IMR-90 (cell line): Measurements from ENCODE around the gene DTX1. TPM values are rescaled to one million over a fixed set of nuclear protein-coding genes. Genes with fewer than 3 reads are reported as not detected.

Source experiments
- ATAC-seq: fragments of 200-7000 bp; cut with Tn5 transposase; 2 replicates; pipeline ENCODE4 v1.9.1; 2020; ENCODE audit warnings: low read depth, mild to moderate bottlenecking, moderate library complexity
- BruUV-seq: library from RNA; stranded (reverse); fragments of 400-500 nt; replicated peaks from 2 replicates; lab custom pipeline; 2021; lab: Mats Ljungman, UMichigan
- CTCF ChIA-PET: fragments of 300-600 bp; formaldehyde crosslinking; extraction: SDS; loops from one replicate; lab custom pipeline; 2021; ENCODE audit warnings: antibody characterized with exemption; lab: Yijun Ruan, JAX
- POLR2A ChIA-PET: fragments of 300-600 bp; sonication (Branson Sonifier 250); formaldehyde crosslinking; loops from one replicate; lab custom pipeline; 2022; ENCODE audit warnings: antibody characterized with exemption; ENCODE audit not compliant: unreplicated experiment; lab: Charles Lee
- DNase-seq: peaks from one replicate; pipeline ENCODE4 v3.0.0; 2013
- H2AFZ ChIP-seq: replicated peaks from 2 replicates; pipeline ENCODE3; 2013; ENCODE audit warnings: low read length, mild to moderate bottlenecking; ENCODE audit not compliant: poor library complexity
- H2AK5ac ChIP-seq: 2 replicates; pipeline ENCODE4 v1.6.1; 2013; ENCODE audit warnings: low read depth, low read length, inconsistent platforms
- H2AK9ac ChIP-seq: replicated peaks from 2 replicates; pipeline ENCODE3; 2013; ENCODE audit warnings: mild to moderate bottlenecking, low read depth, low read length, moderate library complexity; ENCODE audit not compliant: poor library complexity
- H2BK120ac ChIP-seq: 2 replicates; pipeline ENCODE4 v1.6.1; 2013; ENCODE audit warnings: low read depth, low read length, inconsistent platforms
- H2BK15ac ChIP-seq: 3 replicates; pipeline ENCODE4 v1.6.1; 2013; ENCODE audit warnings: low read depth, low read length, inconsistent platforms
- H2BK20ac ChIP-seq: 2 replicates; pipeline ENCODE4 v1.6.1; 2013; ENCODE audit warnings: low read depth, mild to moderate bottlenecking, inconsistent platforms, low read length, moderate library complexity
- H2BK5ac ChIP-seq: 2 replicates; pipeline ENCODE4 v1.6.1; 2013; ENCODE audit warnings: mild to moderate bottlenecking, low read depth, low read length, inconsistent platforms; ENCODE audit not compliant: poor library complexity, severe bottlenecking
- H3K14ac ChIP-seq: replicated peaks from 2 replicates; pipeline ENCODE4 v1.6.1; 2013; ENCODE audit warnings: low read depth, low read length, inconsistent platforms
- H3K18ac ChIP-seq: 2 replicates; pipeline ENCODE4 v1.6.1; 2013; ENCODE audit warnings: low read depth, low read length, control low read depth
- H3K23ac ChIP-seq: 2 replicates; pipeline ENCODE4 v1.6.1; 2013; ENCODE audit warnings: low read depth, low read length, inconsistent platforms
- H3K27ac ChIP-seq: 2 replicates; pipeline ENCODE4 v1.5.1; 2013; ENCODE audit warnings: mild to moderate bottlenecking, control low read depth, low read length; ENCODE audit not compliant: insufficient read depth
- H3K27me3 ChIP-seq: 2 replicates; pipeline ENCODE4 v1.6.1; 2013; ENCODE audit warnings: low read length; ENCODE audit not compliant: control insufficient read depth, insufficient read depth
- H3K36me3 ChIP-seq: 2 replicates; pipeline ENCODE4 v1.6.1; 2013; ENCODE audit warnings: low read length, mixed read lengths; ENCODE audit not compliant: control insufficient read depth, insufficient read depth
- H3K4ac ChIP-seq: 2 replicates; pipeline ENCODE4 v1.6.1; 2013; ENCODE audit warnings: low read depth, low read length, inconsistent platforms
- H3K4me1 ChIP-seq: 2 replicates; pipeline ENCODE4 v1.6.1; 2013; ENCODE audit warnings: low read length, mixed read lengths; ENCODE audit not compliant: control insufficient read depth, insufficient read depth
- H3K4me2 ChIP-seq: 2 replicates; pipeline ENCODE4 v1.6.1; 2013; ENCODE audit warnings: low read depth, mild to moderate bottlenecking, control low read depth, low read length, moderate library complexity
- H3K4me3 ChIP-seq: 2 replicates; pipeline ENCODE4 v1.5.1; 2013; ENCODE audit warnings: low read depth, mild to moderate bottlenecking, control low read depth, low read length, moderate library complexity; ENCODE audit not compliant: insufficient read depth
- H3K56ac ChIP-seq: 2 replicates; pipeline ENCODE4 v1.6.1; 2013; ENCODE audit warnings: low read length, inconsistent platforms; ENCODE audit not compliant: insufficient read depth; ENCODE audit errors: extremely low read depth
- H3K79me1 ChIP-seq, 2 experiments: 2 replicates each; pipeline ENCODE4 v1.6.1; 2013; ENCODE audit warnings: low read length in 2 of 2, inconsistent platforms in 1 of 2, low read depth in 1 of 2
- H3K9ac ChIP-seq: 2 replicates; pipeline ENCODE4 v1.6.1; 2013; ENCODE audit warnings: low read depth, low read length, control low read depth
- H3K9me1 ChIP-seq: 2 replicates; pipeline ENCODE4 v1.6.1; 2013; ENCODE audit warnings: low read length, inconsistent platforms; ENCODE audit not compliant: insufficient read depth
- H3K9me3 ChIP-seq: 2 replicates; pipeline ENCODE4 v1.6.1; 2013; ENCODE audit warnings: low read length; ENCODE audit not compliant: control insufficient read depth, insufficient read depth
- H4K20me1 ChIP-seq: 2 replicates; pipeline ENCODE4 v1.6.1; 2013; ENCODE audit warnings: low read length, inconsistent platforms; ENCODE audit not compliant: insufficient read depth
- H4K5ac ChIP-seq: 2 replicates; pipeline ENCODE4 v1.6.1; 2013; ENCODE audit warnings: mild to moderate bottlenecking, low read depth, low read length, control low read depth
- H4K8ac ChIP-seq, 2 experiments: 2 replicates each; pipeline ENCODE4 v1.6.1; 2013; ENCODE audit warnings: low read depth in 2 of 2, low read length in 2 of 2, control low read depth in 1 of 2, inconsistent platforms in 1 of 2
- H4K91ac ChIP-seq: 2 replicates; pipeline ENCODE4 v1.6.1; 2013; ENCODE audit warnings: low read depth, low read length, inconsistent platforms; ENCODE audit not compliant: insufficient read depth
- BHLHE40 ChIP-seq: fragments of 150-350 bp; IDR thresholded peaks from 2 replicates; pipeline ENCODE4 v1.6.1; 2016; ENCODE audit warnings: mild to moderate bottlenecking, low read depth, low read length
- CEBPB ChIP-seq: IDR thresholded peaks from 2 replicates; pipeline ENCODE4 v1.6.1; 2012; ENCODE audit warnings: low read depth, low read length, improper control_type of control experiment
- CHD1 ChIP-seq: IDR thresholded peaks from 2 replicates; pipeline ENCODE4 v1.6.1; 2012; ENCODE audit warnings: low read depth, low read length, improper control_type of control experiment
- CTCF ChIP-seq: conservative IDR thresholded peaks from 2 replicates; pipeline ENCODE4 v1.5.1; 2012; ENCODE audit warnings: mild to moderate bottlenecking, low read depth, low read length, improper control_type of control experiment
- FOS ChIP-seq: fragments of 150-350 bp; IDR thresholded peaks from 2 replicates; pipeline ENCODE4 v1.6.1; 2016; ENCODE audit warnings: low read depth, low read length
- MAFK ChIP-seq: IDR thresholded peaks from 2 replicates; pipeline ENCODE4 v1.6.1; 2012; ENCODE audit warnings: low read depth, low read length, improper control_type of control experiment
- MXI1 ChIP-seq: IDR thresholded peaks from 2 replicates; pipeline ENCODE4 v1.6.1; 2012; ENCODE audit warnings: low read depth, mild to moderate bottlenecking, low read length, moderate library complexity, borderline replicate concordance
- RAD21 ChIP-seq: IDR thresholded peaks from 2 replicates; pipeline ENCODE4 v1.6.1; 2012; ENCODE audit warnings: low read length, improper control_type of control experiment
- RFX5 ChIP-seq: IDR thresholded peaks from 2 replicates; pipeline ENCODE4 v1.8.0; 2012; ENCODE audit warnings: low read depth, mild to moderate bottlenecking, low read length, moderate library complexity
- WGBS, 2 experiments: methylation state at CpG; one replicate each; pipeline versions ENCODE4 v1.1.5 to v1.1.7; 2013; ENCODE audit warnings: missing lambda C conversion rate in 2 of 2; ENCODE audit not compliant: insufficient read length in 1 of 2; ENCODE audit errors: extremely low coverage in 2 of 2; 5-methylcytosine and 5-hydroxymethylcytosine counted together
- dilution Hi-C: fragments of 300-500 bp; cut with HindIII; formaldehyde crosslinking; loops from one replicate; pipeline ENCODE4 v1.14.3; 2018; ENCODE audit warnings: low sequenced_read_pairs; ENCODE audit not compliant: unreplicated experiment
- in situ Hi-C: fragments of 300-500 bp; cut with MboI; formaldehyde crosslinking; loops from 3 replicates; pipeline ENCODE4 v1.14.3; 2019; ENCODE audit warnings: low sequenced_read_pairs, inconsistent platforms, mixed read lengths
- intact Hi-C: fragments of 100-400 bp; cut with micrococcal nuclease; formaldehyde crosslinking; loops from 2 replicates; pipeline ENCODE4 v1.10.0; 2022
- polyA plus RNA-seq, 3 experiments: library from polyadenylated mRNA; depleted of rRNA; stranded (reverse); fragments of >200 nt; gene quantifications; 2 replicates each; pipeline ENCODE4 v1.2.3, GENCODE V29; 2012; ENCODE audit warnings: low replicate concordance in 1 of 3
- total RNA-seq: library from RNA; depleted of rRNA; stranded (reverse); fragments of >200 nt; gene quantifications from 2 replicates; pipeline ENCODE4 v1.2.3, GENCODE V29; 2012

The DTX1 gene
- total and polyA plus RNA-seq, 2 of the 4 experiments (the other 2 are of a cell fraction): not detected

GRCh38 chr12:113104953-113105510 is 48.5 kb downstream of the DTX1 start:
- Histone ChIP-seq H3K27me3 (peaks cover 5% of the 10 kb centered on the region; the same call in 1 of the 2 replicates), H2AK9ac (no peak overlapping the region), H3K14ac (no peak overlapping the region), H2BK5ac (no peak overlapping the region), H3K4ac (no peak overlapping the region), H3K9me3 (no peaks in the 10 kb centered on the region), H2BK20ac (no peak overlapping the region), H3K27ac (no peak overlapping the region), H3K23ac (no peak overlapping the region), H4K5ac (no peak overlapping the region), H3K4me2 (no peak overlapping the region), H3K79me1 (no peaks in the 10 kb centered on the region), H4K20me1 (no peaks in the 10 kb centered on the region), H2BK120ac (no peak overlapping the region), H3K36me3 (no peaks in the 10 kb centered on the region), H3K18ac (no peak overlapping the region), H3K9me1 (no peaks in the 10 kb centered on the region), H2AK5ac (no peak overlapping the region), H4K8ac (no peak overlapping the region), H4K91ac (no peak overlapping the region), H2AFZ (no peak overlapping the region), H2BK15ac (no peak overlapping the region), H3K56ac (no peak overlapping the region), H3K4me3 (no peak overlapping the region), H3K9ac (no peak overlapping the region), H3K4me1 (no peaks in the 10 kb centered on the region)
- ATAC-seq (no peak), DNase-seq (no peak)
- WGBS, 2 experiments: 65% methylated on average over 10 of the region's 13 CpGs; no CpG with 5 or more reads in 1 of the 2 experiments
- dilution Hi-C loops: no loop called here
- in situ Hi-C loops: no loop called here
- BruUV-seq: no TSS peak
- CTCF ChIA-PET: no interaction called here
- intact Hi-C loops: no loop called here
- POLR2A ChIA-PET: no interaction called here
- TF ChIP-seq FOS (no peak), MXI1 (no peak), CHD1 (no peak), MAFK (no peak), RFX5 (no peak), BHLHE40 (no peak), RAD21 (no peak), CTCF (no peak), CEBPB (no peak)
